H1 (cell line): ENCODE data around the gene TBR1.

ENCODE experiments used
- CEBPB ChIP-seq: IDR thresholded peaks from 2 replicates; pipeline ENCODE4 v1.6.1; 2012; ENCODE audit warnings: low read depth, low read length
- EZH2 ChIP-seq: fragments of 200-600 bp; sonication (generic); IDR thresholded peaks from 2 replicates; pipeline ENCODE4 v1.7.1; 2012; ENCODE audit warnings: low read depth, mild to moderate bottlenecking, moderate library complexity, low read length, inconsistent platforms; ENCODE audit not compliant: severe bottlenecking
- JUND ChIP-seq: IDR thresholded peaks from 2 replicates; pipeline ENCODE4 v1.6.1; 2011; ENCODE audit warnings: mild to moderate bottlenecking, improper control_type of control experiment, low read length
- POLR2AphosphoS5 ChIP-seq: IDR thresholded peaks from 2 replicates; pipeline ENCODE4 v1.6.1; 2011; ENCODE audit warnings: low read depth, low read length
- RAD21 ChIP-seq, 2 experiments: IDR thresholded peaks in 1 of 2; conservative IDR thresholded peaks in 1 of 2; 2 replicates each; pipeline ENCODE4 v1.6.1; 2011; ENCODE audit warnings: low read depth in 2 of 2, low read length in 2 of 2, improper control_type of control experiment in 1 of 2, inconsistent platforms in 1 of 2, mild to moderate bottlenecking in 1 of 2, moderate library complexity in 1 of 2
- SIX5 ChIP-seq: IDR thresholded peaks from 2 replicates; pipeline ENCODE4 v1.6.1; 2011; ENCODE audit warnings: mild to moderate bottlenecking, low read depth, low read length
- SUZ12 ChIP-seq: fragments of 200-600 bp; sonication (generic); IDR thresholded peaks from 2 replicates; pipeline ENCODE4 v1.6.1; 2012; ENCODE audit warnings: mild to moderate bottlenecking, inconsistent platforms, low read length, moderate library complexity, mixed read lengths
- TAF7 ChIP-seq: optimal IDR thresholded peaks from 2 replicates; pipeline ENCODE3; 2011; ENCODE audit warnings: low read depth, mild to moderate bottlenecking, inconsistent platforms, low read length, moderate library complexity, borderline replicate concordance
- TBP ChIP-seq: IDR thresholded peaks from 2 replicates; pipeline ENCODE4 v1.6.1; 2011; ENCODE audit warnings: low read depth, low read length, improper control_type of control experiment
- YY1 ChIP-seq: IDR thresholded peaks from 2 replicates; pipeline ENCODE4 v1.6.1; 2011; ENCODE audit warnings: low read depth, mild to moderate bottlenecking, low read length
- TF ChIP-seq, protein P1 (sequence below), 3 experiments: IDR thresholded peaks; 1 replicate in 2 of 3; 2 replicates in 1 of 3; pipeline versions ENCODE4 v1.5.1 to v1.6.1; 2011; ENCODE audit warnings: low read length in 3 of 3, mild to moderate bottlenecking in 3 of 3, inconsistent platforms in 2 of 3, low read depth in 1 of 3, moderate library complexity in 1 of 3; ENCODE audit not compliant: insufficient read depth in 1 of 3; ENCODE audit errors: control extremely low read depth in 1 of 3

DNA sequence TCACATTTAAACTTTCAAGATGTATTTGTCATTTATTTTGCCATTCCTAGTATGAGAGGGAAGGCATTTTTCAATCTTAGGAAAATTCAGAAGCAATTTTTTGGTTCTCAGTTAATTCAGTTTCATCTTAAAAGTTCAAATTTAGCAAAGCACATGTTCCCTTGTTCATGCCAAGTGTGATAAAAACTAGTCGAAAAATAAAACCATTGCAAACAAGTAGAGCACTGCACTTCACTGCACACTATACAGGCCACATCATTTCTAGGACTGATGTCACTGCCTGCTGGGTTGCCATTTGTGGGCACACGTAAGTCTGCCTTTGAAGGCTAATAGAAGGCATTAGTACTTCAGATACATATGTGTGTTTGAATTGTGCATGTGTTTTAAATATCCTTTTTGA lies 14.3 kb downstream of the TBR1 start:
- TF ChIP-seq, protein P1, sequence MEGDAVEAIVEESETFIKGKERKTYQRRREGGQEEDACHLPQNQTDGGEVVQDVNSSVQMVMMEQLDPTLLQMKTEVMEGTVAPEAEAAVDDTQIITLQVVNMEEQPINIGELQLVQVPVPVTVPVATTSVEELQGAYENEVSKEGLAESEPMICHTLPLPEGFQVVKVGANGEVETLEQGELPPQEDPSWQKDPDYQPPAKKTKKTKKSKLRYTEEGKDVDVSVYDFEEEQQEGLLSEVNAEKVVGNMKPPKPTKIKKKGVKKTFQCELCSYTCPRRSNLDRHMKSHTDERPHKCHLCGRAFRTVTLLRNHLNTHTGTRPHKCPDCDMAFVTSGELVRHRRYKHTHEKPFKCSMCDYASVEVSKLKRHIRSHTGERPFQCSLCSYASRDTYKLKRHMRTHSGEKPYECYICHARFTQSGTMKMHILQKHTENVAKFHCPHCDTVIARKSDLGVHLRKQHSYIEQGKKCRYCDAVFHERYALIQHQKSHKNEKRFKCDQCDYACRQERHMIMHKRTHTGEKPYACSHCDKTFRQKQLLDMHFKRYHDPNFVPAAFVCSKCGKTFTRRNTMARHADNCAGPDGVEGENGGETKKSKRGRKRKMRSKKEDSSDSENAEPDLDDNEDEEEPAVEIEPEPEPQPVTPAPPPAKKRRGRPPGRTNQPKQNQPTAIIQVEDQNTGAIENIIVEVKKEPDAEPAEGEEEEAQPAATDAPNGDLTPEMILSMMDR (IDR thresholded peaks at IDR 0.05; ENCODE audit: control extremely low read depth in 1 of 3, insufficient read depth in 1 of 3, low read depth in 1 of 3, low read length in 3 of 3) = no peak
- TF ChIP-seq RAD21 (IDR thresholded peaks at IDR 0.05 in 1 of 2, conservative IDR thresholded peaks at IDR 0.05 in 1 of 2; ENCODE audit: low read depth in 2 of 2, low read length in 2 of 2) (no peak), EZH2 (no peak), JUND (no peak), CEBPB (no peak), SIX5 (no peak), TBP (no peak), SUZ12 (no peak), POLR2AphosphoS5 (no peak), TAF7 (no peak), YY1 (no peak)
